ENCODE measurements around the gene TMEM19. TPM values are rescaled to one million over a fixed set of nuclear protein-coding genes. Genes with fewer than 3 reads are reported as not detected.

TMEM19 gene
- polyA plus RNA-seq, 1 of the 3 experiments (the other 2 are of a cell fraction), result 12.6 TPM

GRCh38 chr12:71726548-71726947, 40.7 kb downstream of the TMEM19 start:
- TF ChIP-seq FOXM1 (IDR thresholded peaks at IDR 0.05; ENCODE audit: low read depth) (no peak), MEF2A (IDR thresholded peaks at IDR 0.05; ENCODE audit: borderline replicate concordance, low read depth) (no peak), POLR2AphosphoS5 (IDR thresholded peaks at IDR 0.05; ENCODE audit: low read depth, low read length) (no peak), REST (IDR thresholded peaks at IDR 0.05; ENCODE audit: low read depth, low read length) (no peak)
- POLR2A ChIA-PET, result no interaction called here
- Histone ChIP-seq H3K27ac (ENCODE audit: low read depth in 2 of 2, low read length in 1 of 2) (no peak overlapping the region), H3K9ac (no peak overlapping the region), H3K36me3 (replicated peaks in 1 of 2; ENCODE audit: control insufficient read depth in 1 of 2, insufficient read depth in 2 of 2, low read length in 1 of 2) (no peaks in the 10 kb centered on the region), H3K4me1 (ENCODE audit: control insufficient read depth in 1 of 2, insufficient read depth in 2 of 2, low read depth in 1 of 2, low read length in 1 of 2) (no peaks in the 10 kb centered on the region), H2AFZ (ENCODE audit: low read depth) (no peak overlapping the region), H3K27me3 (ENCODE audit: insufficient read depth) (no peaks in the 10 kb centered on the region), H3K9me2 (no peaks in the 10 kb centered on the region), H3K79me2 (ENCODE audit: insufficient read depth) (no peaks in the 10 kb centered on the region), H3F3A (replicated peaks; ENCODE audit: insufficient read depth) (peaks cover 4% of the 10 kb centered on the region), H3K9me3 (no peaks in the 10 kb centered on the region), H3K4me3 (ENCODE audit: low read depth in 2 of 2, low read length in 1 of 2) (no peak overlapping the region), H4K20me1 (ENCODE audit: insufficient read depth) (no peaks in the 10 kb centered on the region), H3K4me2 (no peak overlapping the region)
- whole genome bisulfite sequencing (ENCODE audit: low lambda C conversion rate), result 69% methylated on average over 2 of the region's 2 CpGs
- CTCF ChIA-PET, result no interaction called here
- no peak for DNase-seq

GRCh38 chr12:71727958-71728357, 42.1 kb downstream of the TMEM19 start:
- Histone ChIP-seq H3K36me3 (replicated peaks in 1 of 2; ENCODE audit: control insufficient read depth in 1 of 2, insufficient read depth in 2 of 2, low read length in 1 of 2) (no peaks in the 10 kb centered on the region), H2AFZ (ENCODE audit: low read depth) (no peak overlapping the region), H3K79me2 (ENCODE audit: insufficient read depth) (no peaks in the 10 kb centered on the region), H3K27me3 (ENCODE audit: insufficient read depth) (no peaks in the 10 kb centered on the region), H3K4me1 (ENCODE audit: control insufficient read depth in 1 of 2, insufficient read depth in 2 of 2, low read depth in 1 of 2, low read length in 1 of 2) (no peaks in the 10 kb centered on the region), H3K9me3 (no peaks in the 10 kb centered on the region), H3K9me2 (no peaks in the 10 kb centered on the region), H3K4me2 (no peak overlapping the region), H3F3A (replicated peaks; ENCODE audit: insufficient read depth) (peaks cover 4% of the 10 kb centered on the region), H3K27ac (ENCODE audit: low read depth in 2 of 2, low read length in 1 of 2) (no peak overlapping the region), H4K20me1 (ENCODE audit: insufficient read depth) (no peaks in the 10 kb centered on the region), H3K4me3 (ENCODE audit: low read depth in 2 of 2, low read length in 1 of 2) (no peak overlapping the region), H3K9ac (no peak overlapping the region)
- TF ChIP-seq FOXM1 (IDR thresholded peaks at IDR 0.05; ENCODE audit: low read depth), result no peak
- TF ChIP-seq RXRA (IDR thresholded peaks at IDR 0.05; ENCODE audit: borderline replicate concordance, low read depth), result no peak
- TF ChIP-seq RAD21 (IDR thresholded peaks at IDR 0.05; ENCODE audit: low read length), result no peak
- no peak for TF ChIP-seq PBX3 (IDR thresholded peaks at IDR 0.05)
- no peak for TF ChIP-seq TAF1 (IDR thresholded peaks at IDR 0.05; ENCODE audit: borderline replicate concordance, low read depth, low read length)
- TF ChIP-seq GABPA (IDR thresholded peaks at IDR 0.05; ENCODE audit: low read depth), result no peak
- TF ChIP-seq MEF2A (IDR thresholded peaks at IDR 0.05; ENCODE audit: borderline replicate concordance, low read depth), result no peak
- no peak for TF ChIP-seq POLR2AphosphoS5 (IDR thresholded peaks at IDR 0.05; ENCODE audit: low read depth, low read length)
- TF ChIP-seq FOXJ3 (CRISPR knock-in tag; IDR thresholded peaks at IDR 0.05), result no peak
- TF ChIP-seq SIN3A (IDR thresholded peaks at IDR 0.05; ENCODE audit: borderline replicate concordance, low read depth, low read length), result no peak
- no peak for TF ChIP-seq TCF12 (IDR thresholded peaks at IDR 0.05)
- TF ChIP-seq RFX5 (IDR thresholded peaks at IDR 0.05; ENCODE audit: low read length), result no peak
- no peak for TF ChIP-seq CHD2 (IDR thresholded peaks at IDR 0.05; ENCODE audit: low read length, partially characterized antibody)
- 94% methylated on average over 5 of the region's 5 CpGs for WGBS (ENCODE audit: low lambda C conversion rate)
- DNase-seq, result no peak
- ChIA-PET CTCF (no interaction called here), POLR2A (no interaction called here)

Measured in SK-N-SH (cell line).